Activated T-cell treated with anti-CD3 and anti-CD28 coated beads, Interleukin-2, amount 50 U/mL, for 72 hours (primary cell): ENCODE results near the gene STK32B. TPM values are rescaled to one million over a fixed set of nuclear protein-coding genes. Genes with fewer than 3 reads are reported as not detected.
A peak's percentile ranks its signal among the peaks of the same experiment; 100 is the strongest.
"Not testable (repeated sequence)": the region's sequence is repeated elsewhere in the genome, so short reads cannot be mapped to it uniquely, and the experiment has no call there.

ENCODE experiments used
- ATAC-seq, 2 donors: fragments of 150-1000 bp; cut with Tn5 transposase; replicated peaks in 1 of 2; 2 replicates each; pipeline ENCODE4 v1.10.0; 2021; ENCODE audit warnings: moderate library complexity in 2 of 2, mild to moderate bottlenecking in 1 of 2
- DNase-seq, 2 donors: peaks; one replicate each; pipeline ENCODE4 v3.0.0; 2021 to 2022; ENCODE audit warnings: mixed read lengths in 1 of 2
- H3K27ac Mint-ChIP-seq: one replicate; pipeline ENCODE4 v1.8.0; 2022; ENCODE audit warnings: mild to moderate bottlenecking, moderate library complexity, mixed read lengths
- H3K27me3 Mint-ChIP-seq: one replicate; pipeline ENCODE4 v1.8.0; 2022; ENCODE audit warnings: low read depth, mixed read lengths
- H3K36me3 Mint-ChIP-seq, 2 donors: one replicate each; pipeline ENCODE4 v1.8.0; 2022; ENCODE audit warnings: mixed read lengths in 2 of 2, mild to moderate bottlenecking in 1 of 2; ENCODE audit not compliant: insufficient read depth in 2 of 2
- H3K4me1 Mint-ChIP-seq: one replicate; pipeline ENCODE4 v1.8.0; 2022; ENCODE audit warnings: low read depth, mixed read lengths
- H3K4me3 Mint-ChIP-seq, 2 donors: one replicate each; pipeline ENCODE4 v1.8.0; 2022; ENCODE audit warnings: mild to moderate bottlenecking in 2 of 2, mixed read lengths in 2 of 2, moderate library complexity in 2 of 2
- H3K9me3 Mint-ChIP-seq, 2 donors: one replicate each; pipeline ENCODE4 v1.8.0; 2022; ENCODE audit warnings: mixed read lengths in 2 of 2
- total RNA-seq, 2 donors: library from RNA; stranded (reverse); gene quantifications; one replicate each; pipeline ENCODE4 v1.2.3, GENCODE V29; 2022

STK32B gene
- total RNA-seq, 2 donors from 2014 or later, result not detected

DNA sequence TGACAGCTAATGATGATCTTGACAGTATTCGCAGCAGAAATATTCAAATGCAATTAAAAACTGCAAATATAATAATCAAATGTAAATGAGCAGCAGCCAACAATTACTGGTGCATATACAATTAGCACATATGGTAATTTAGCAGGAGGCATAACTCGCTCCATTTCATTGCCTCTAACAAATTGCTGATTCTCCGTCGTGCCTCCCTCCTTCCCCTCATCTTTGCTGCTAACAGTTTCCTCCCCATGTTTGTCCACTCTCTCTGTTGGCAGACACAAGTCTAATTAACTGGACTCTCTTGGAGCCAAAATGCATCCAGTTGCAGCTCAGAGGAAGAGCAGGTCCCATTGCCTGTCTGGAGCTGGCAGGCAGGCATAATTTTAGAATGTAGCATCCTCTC lies 210.6 kb downstream of the STK32B start:
- no peak overlapping the region for H3K4me3 Mint-ChIP-seq
- H3K9me3 Mint-ChIP-seq, result peaks cover 0 to 1% of the 10 kb centered on the region in 2 donors
- H3K27me3 Mint-ChIP-seq, result no peaks in the 10 kb centered on the region
- H3K27ac Mint-ChIP-seq, result no peak overlapping the region
- H3K4me1 Mint-ChIP-seq, result no peaks in the 10 kb centered on the region
- DNase-seq (no peak), ATAC-seq (no peak)
- H3K36me3 Mint-ChIP-seq, result no peaks in the 10 kb centered on the region

DNA sequence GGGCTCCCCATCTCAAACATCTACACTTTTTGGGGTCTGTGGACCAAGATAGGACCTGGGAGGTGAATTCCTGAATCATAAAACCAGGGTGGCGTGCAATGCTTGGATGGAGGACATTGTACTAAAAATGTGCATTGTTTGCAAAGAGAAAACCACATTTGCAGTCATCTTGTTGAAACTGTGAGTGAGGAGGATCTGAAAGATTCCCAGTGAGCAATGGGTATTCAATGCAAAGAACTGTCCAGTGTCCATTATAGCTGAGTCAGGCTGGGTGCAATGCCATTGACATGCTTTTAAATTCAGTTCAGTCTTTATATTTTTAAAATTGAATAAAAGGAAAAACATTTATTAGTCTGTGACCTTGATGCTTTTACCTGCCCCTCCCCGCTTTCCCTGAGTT lies 215.7 kb downstream of the STK32B start:
- H3K4me1 Mint-ChIP-seq, result no peaks in the 10 kb centered on the region
- H3K4me3 Mint-ChIP-seq, result no peak overlapping the region
- no peak for ATAC-seq
- H3K27ac Mint-ChIP-seq, result no peak overlapping the region
- no peaks in the 10 kb centered on the region for H3K27me3 Mint-ChIP-seq
- no peaks in the 10 kb centered on the region for H3K36me3 Mint-ChIP-seq
- no peaks in the 10 kb centered on the region for H3K9me3 Mint-ChIP-seq
- DNase-seq, result no peak

- Mint-ChIP-seq H3K4me1 (no peaks in the 10 kb centered on the region), H3K9me3 (no peaks in the 10 kb centered on the region), H3K27ac (no peak overlapping the region), H3K27me3 (no peaks in the 10 kb centered on the region), H3K36me3 (no peaks in the 10 kb centered on the region), H3K4me3 (no peak overlapping the region)
- DNase-seq, result no peak
- ATAC-seq, result no peak
Measured at GRCh38 chr4:5267408-5267807, 216.1 kb downstream of the STK32B start.

- no peak overlapping the region for H3K27ac Mint-ChIP-seq
- H3K9me3 Mint-ChIP-seq, result no peaks in the 10 kb centered on the region
- DNase-seq, result no peak
- no peak overlapping the region for H3K4me3 Mint-ChIP-seq
- no peaks in the 10 kb centered on the region for H3K36me3 Mint-ChIP-seq
- no peaks in the 10 kb centered on the region for H3K4me1 Mint-ChIP-seq
- H3K27me3 Mint-ChIP-seq, result no peaks in the 10 kb centered on the region
- no peak for ATAC-seq
Measured at GRCh38 chr4:5276475-5277075, 225.3 kb downstream of the STK32B start.

GRCh38 chr4:5277079-5277478 lies 225.8 kb downstream of the STK32B start:
- H3K36me3 Mint-ChIP-seq, result no peaks in the 10 kb centered on the region
- H3K27ac Mint-ChIP-seq, result no peak overlapping the region
- no peaks in the 10 kb centered on the region for H3K27me3 Mint-ChIP-seq
- no peak overlapping the region for H3K4me3 Mint-ChIP-seq
- no peaks in the 10 kb centered on the region for H3K4me1 Mint-ChIP-seq
- H3K9me3 Mint-ChIP-seq, result no peaks in the 10 kb centered on the region
- ATAC-seq, result no peak
- DNase-seq, result no peak

DNA sequence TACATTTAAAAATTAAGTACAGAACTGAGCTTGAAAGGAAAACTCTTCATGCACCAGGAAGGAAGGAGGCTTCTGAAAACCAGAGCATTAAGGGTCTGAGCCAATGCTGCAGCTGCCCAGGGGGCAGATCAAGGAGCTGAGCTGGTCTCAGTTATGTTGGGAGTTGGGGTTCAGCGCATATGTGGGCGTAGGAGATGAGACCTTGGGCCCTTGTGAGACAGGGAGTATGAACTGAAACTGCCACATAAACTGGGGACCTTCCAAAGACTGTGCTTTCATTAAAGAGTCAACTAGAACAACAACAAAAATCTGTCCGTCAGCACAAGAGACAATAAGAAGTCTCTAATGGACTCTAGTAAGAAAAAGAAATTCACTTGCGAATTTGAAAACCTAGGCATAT lies 226.9 kb downstream of the STK32B start:
- Mint-ChIP-seq H3K27me3 (no peaks in the 10 kb centered on the region), H3K36me3 (no peaks in the 10 kb centered on the region), H3K4me3 (no peak overlapping the region), H3K27ac (no peak overlapping the region), H3K4me1 (no peaks in the 10 kb centered on the region), H3K9me3 (no peaks in the 10 kb centered on the region)
- ATAC-seq (no peak), DNase-seq (no peak)

DNA sequence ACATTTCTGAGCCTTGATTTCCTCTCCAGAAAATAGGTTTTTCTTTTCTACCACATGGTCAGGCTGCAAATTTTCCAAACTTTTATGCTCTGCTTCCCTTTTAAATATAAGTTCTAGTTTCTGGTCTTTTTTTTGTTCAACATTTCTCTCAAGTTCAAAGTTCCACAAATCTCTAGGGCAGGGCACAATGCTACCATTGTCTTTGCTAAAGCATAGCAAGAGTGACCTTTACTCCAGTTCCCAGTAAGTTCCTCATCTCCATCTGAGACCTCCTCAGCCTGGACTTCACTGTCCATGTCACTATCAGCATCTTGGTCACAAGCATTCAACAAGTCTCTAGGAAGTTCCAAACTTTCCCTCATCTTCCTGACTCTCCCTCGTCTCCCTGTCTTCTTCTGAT lies 228.8 kb downstream of the STK32B start:
- H3K9me3 Mint-ChIP-seq, H3K4me1 Mint-ChIP-seq: not testable (repeated sequence)

DNA sequence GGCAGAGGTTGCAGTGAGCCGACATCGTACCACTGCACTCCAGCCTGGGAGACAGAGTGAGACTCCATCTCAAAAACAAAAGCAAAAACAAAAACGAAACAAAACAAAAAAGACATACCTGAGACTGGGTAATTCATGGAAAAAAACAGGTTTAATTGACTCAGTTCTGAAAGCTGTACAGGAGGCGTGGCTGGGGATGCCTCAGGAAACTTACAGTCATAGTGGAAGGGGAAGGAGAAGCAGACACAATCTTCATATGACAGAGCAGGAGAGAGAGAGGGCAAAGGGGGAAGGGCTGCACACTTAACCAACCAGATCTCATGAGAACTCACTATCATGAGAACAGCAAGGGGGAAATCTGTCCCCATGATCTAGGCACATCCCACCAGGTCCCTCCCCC lies 229.5 kb downstream of the STK32B start:
- Mint-ChIP-seq H3K27me3 (no peaks in the 10 kb centered on the region), H3K4me3 (no peak overlapping the region), H3K36me3 (no peaks in the 10 kb centered on the region), H3K27ac (no peak overlapping the region), H3K9me3 (no peaks in the 10 kb centered on the region), H3K4me1 (no peaks in the 10 kb centered on the region)
- peak; percentile 37 to 64 for ATAC-seq
- no peak for DNase-seq

More for the DNA sequence above, 228.8 kb downstream of the STK32B start:
- H3K4me3 Mint-ChIP-seq, H3K27ac Mint-ChIP-seq, H3K27me3 Mint-ChIP-seq, H3K36me3 Mint-ChIP-seq, ATAC-seq, DNase-seq: not testable (repeated sequence)

GRCh38 chr4:5283837-5284236 lies 232.6 kb downstream of the STK32B start:
- DNase-seq (no peak), ATAC-seq (no peak)
- no peak overlapping the region for H3K27ac Mint-ChIP-seq
- no peaks in the 10 kb centered on the region for H3K4me1 Mint-ChIP-seq
- H3K27me3 Mint-ChIP-seq, result no peaks in the 10 kb centered on the region
- H3K36me3 Mint-ChIP-seq, result no peaks in the 10 kb centered on the region
- no peaks in the 10 kb centered on the region for H3K9me3 Mint-ChIP-seq
- H3K4me3 Mint-ChIP-seq, result no peak overlapping the region

- H3K27ac Mint-ChIP-seq, result no peak overlapping the region
- no peak overlapping the region for H3K4me3 Mint-ChIP-seq
- no peaks in the 10 kb centered on the region for H3K9me3 Mint-ChIP-seq
- ATAC-seq, result no peak
- no peaks in the 10 kb centered on the region for H3K36me3 Mint-ChIP-seq
- H3K27me3 Mint-ChIP-seq, result no peaks in the 10 kb centered on the region
- no peak for DNase-seq
- no peaks in the 10 kb centered on the region for H3K4me1 Mint-ChIP-seq
Measured at GRCh38 chr4:5284517-5284916, 233.2 kb downstream of the STK32B start.

GRCh38 chr4:5292101-5292500 lies 240.8 kb downstream of the STK32B start:
- H3K9me3 Mint-ChIP-seq, result peaks cover 6 to 7% of the 10 kb centered on the region in 2 donors
- no peak for DNase-seq
- peaks cover 2% of the 10 kb centered on the region in 2 donors for H3K36me3 Mint-ChIP-seq
- no peak overlapping the region for H3K27ac Mint-ChIP-seq
- no peak overlapping the region for H3K4me3 Mint-ChIP-seq
- no peaks in the 10 kb centered on the region for H3K4me1 Mint-ChIP-seq
- no peak for ATAC-seq
- H3K27me3 Mint-ChIP-seq, result no peaks in the 10 kb centered on the region

GRCh38 chr4:5298000-5298787 lies 246.9 kb downstream of the STK32B start:
- peaks cover 6 to 11% of the 10 kb centered on the region in 2 donors for H3K9me3 Mint-ChIP-seq
- not testable (repeated sequence) for ATAC-seq, H3K4me3 Mint-ChIP-seq, H3K27ac Mint-ChIP-seq, DNase-seq, H3K4me1 Mint-ChIP-seq, H3K27me3 Mint-ChIP-seq, H3K36me3 Mint-ChIP-seq

DNA sequence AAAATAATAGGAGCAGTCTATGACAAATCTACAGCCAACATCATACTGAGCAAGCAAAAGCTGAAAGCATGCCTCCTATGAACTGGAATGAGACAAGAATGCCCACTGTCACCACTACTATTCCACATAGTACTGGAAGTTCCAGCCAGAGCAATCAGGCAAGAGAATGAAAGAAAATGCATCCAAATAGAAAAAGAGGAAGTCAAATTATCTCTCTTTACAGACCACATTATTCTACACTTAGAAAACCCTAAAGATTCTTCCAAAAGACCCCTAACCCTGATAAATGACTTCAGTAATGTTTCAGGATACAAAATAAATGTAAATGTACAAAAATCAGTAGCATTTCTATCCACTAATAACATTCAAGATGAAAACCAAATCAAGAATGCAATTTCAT lies 249.0 kb downstream of the STK32B start:
- H3K36me3 Mint-ChIP-seq, result no peaks in the 10 kb centered on the region
- peaks cover 5 to 11% of the 10 kb centered on the region in 2 donors for H3K9me3 Mint-ChIP-seq
- no peaks in the 10 kb centered on the region for H3K4me1 Mint-ChIP-seq
- no peak overlapping the region for H3K27ac Mint-ChIP-seq
- DNase-seq (no peak), ATAC-seq (no peak)
- H3K27me3 Mint-ChIP-seq, result no peaks in the 10 kb centered on the region
- H3K4me3 Mint-ChIP-seq, result no peak overlapping the region

DNA sequence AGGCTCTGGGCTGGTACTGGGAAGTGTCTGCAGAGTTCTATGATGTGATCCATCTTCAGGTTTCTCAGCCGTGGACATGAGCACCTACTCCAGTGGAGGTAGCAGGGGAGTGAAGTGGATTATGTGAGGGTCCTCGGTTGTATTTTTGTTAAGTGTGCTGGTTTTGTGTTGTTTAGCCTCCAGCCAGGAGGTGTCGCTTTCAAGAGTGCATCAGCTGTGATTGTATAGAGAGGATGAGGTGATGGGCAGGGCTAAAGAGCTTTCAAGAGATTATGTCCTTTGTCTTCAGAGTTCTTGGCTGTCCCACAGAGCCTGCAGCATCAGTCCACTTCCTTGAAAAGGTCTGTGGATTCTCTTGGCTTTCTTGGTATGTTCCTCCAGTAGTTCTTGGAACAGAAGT lies 256.6 kb downstream of the STK32B start:
- no peak for ATAC-seq
- Mint-ChIP-seq H3K9me3 (peaks cover 9 to 11% of the 10 kb centered on the region in 2 donors), H3K36me3 (peaks cover 0 to 2% of the 10 kb centered on the region in 2 donors), H3K4me3 (no peak overlapping the region), H3K27ac (no peak overlapping the region), H3K27me3 (peaks cover 10% of the 10 kb centered on the region), H3K4me1 (no peaks in the 10 kb centered on the region)
- DNase-seq, result no peak
